Neural cell (in vitro differentiated cells): ENCODE measurements around the gene ELFN1.

ENCODE experiments used
- CTCF ChIP-seq: fragments of 450-650 bp; IDR thresholded peaks from 2 replicates; pipeline ENCODE4 v1.5.1; 2014; ENCODE audit warnings: antibody characterized with exemption, mild to moderate bottlenecking, moderate library complexity; ENCODE audit not compliant: poor library complexity, severe bottlenecking
- EP300 ChIP-seq: fragments of 450-650 bp; conservative IDR thresholded peaks from 2 replicates; pipeline ENCODE4 v1.6.1; 2014; ENCODE audit warnings: antibody characterized with exemption, mild to moderate bottlenecking, moderate library complexity; ENCODE audit not compliant: poor library complexity, severe bottlenecking
- EZH2 ChIP-seq: fragments of 200-600, 300-800 bp; shearing (Covaris generic), sonication (generic); IDR thresholded peaks from 2 replicates; pipeline ENCODE4 v1.6.1; 2014; ENCODE audit warnings: antibody characterized with exemption, low read length, borderline replicate concordance, mild to moderate bottlenecking; ENCODE audit not compliant: insufficient read depth, poor library complexity, severe bottlenecking
- MXI1 ChIP-seq: fragments of 450-650 bp; conservative IDR thresholded peaks from 2 replicates; pipeline ENCODE4 v1.6.1; 2014; ENCODE audit warnings: antibody characterized with exemption, mild to moderate bottlenecking; ENCODE audit not compliant: poor library complexity, severe bottlenecking
- POLR2AphosphoS5 ChIP-seq: IDR thresholded peaks from 2 replicates; pipeline ENCODE4 v1.6.1; 2012
- RAD21 ChIP-seq: fragments of 450-650 bp; conservative IDR thresholded peaks from 2 replicates; pipeline ENCODE4 v1.6.1; 2014; ENCODE audit warnings: antibody characterized with exemption, mild to moderate bottlenecking, moderate library complexity
- REST ChIP-seq: IDR thresholded peaks from 2 replicates; pipeline ENCODE4 v1.6.1; 2012; ENCODE audit warnings: borderline replicate concordance
- SMC3 ChIP-seq: fragments of 450-650 bp; conservative IDR thresholded peaks from 2 replicates; pipeline ENCODE4 v1.6.1; 2014; ENCODE audit warnings: antibody characterized with exemption, mild to moderate bottlenecking, moderate library complexity; ENCODE audit not compliant: poor library complexity

DNA sequence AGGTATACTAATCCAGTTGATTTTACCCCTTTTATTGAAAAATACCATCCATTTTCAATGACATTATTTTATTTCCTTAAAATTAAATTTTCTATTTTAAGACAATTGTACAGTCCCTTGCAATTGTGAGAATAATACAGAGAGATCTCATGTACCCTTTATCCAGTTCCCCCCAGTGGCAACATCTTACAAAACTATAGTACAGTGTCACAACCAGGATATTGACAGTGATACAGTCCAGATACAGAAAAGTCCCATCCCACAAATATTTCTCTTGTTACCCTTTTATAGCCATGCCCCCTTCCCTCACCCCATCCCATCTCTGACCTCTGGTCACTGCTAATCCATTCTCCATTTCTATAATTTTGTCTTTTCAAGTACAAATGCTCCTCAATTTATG is 18.5 kb downstream of the ELFN1 start:
- TF ChIP-seq EP300 (no peak), CTCF (no peak), MXI1 (no peak), RAD21 (no peak), EZH2 (no peak), POLR2AphosphoS5 (no peak), SMC3 (no peak), REST (no peak)
